ENCODE data around the gene ADRA2B.
"Not testable (repeated sequence)": the region's sequence is repeated elsewhere in the genome, so short reads cannot be mapped to it uniquely, and the experiment has no call there.

ADRA2B gene

DNA sequence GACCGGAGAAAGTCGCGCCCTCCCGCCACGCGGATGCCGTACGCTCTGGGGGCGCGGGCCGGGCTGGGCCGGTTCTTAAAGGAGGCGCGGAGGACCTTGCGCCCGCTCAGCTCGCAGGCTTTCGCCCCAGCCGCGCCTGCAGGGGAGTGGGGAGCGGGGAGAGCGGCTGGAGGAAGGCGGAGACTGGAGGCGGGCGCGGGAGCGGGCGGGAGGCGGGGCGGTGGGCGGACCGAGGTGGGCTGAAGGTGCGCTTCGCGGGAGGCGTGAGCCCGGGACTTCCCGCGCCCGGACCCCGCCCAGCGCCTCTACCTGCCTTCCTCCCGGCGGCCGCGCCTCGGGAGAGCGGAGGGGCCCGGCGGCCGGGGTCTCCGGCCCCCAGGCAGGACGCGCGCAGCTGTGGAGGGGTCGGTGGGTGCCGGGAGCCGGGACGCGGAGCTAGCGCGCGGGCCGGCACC is at the start of gene ADRA2B:
Gene ADRA2B (minus strand): TSS at position 148 of the 455 bp plus-strand sequence. CDS start 422 bp downstream, outside the sequence.
- peak within 1 kb of the TSS; percentile 25; the same call in 1 of the 2 replicates for H3K27ac ChIP-seq
- TF ChIP-seq, protein P1, sequence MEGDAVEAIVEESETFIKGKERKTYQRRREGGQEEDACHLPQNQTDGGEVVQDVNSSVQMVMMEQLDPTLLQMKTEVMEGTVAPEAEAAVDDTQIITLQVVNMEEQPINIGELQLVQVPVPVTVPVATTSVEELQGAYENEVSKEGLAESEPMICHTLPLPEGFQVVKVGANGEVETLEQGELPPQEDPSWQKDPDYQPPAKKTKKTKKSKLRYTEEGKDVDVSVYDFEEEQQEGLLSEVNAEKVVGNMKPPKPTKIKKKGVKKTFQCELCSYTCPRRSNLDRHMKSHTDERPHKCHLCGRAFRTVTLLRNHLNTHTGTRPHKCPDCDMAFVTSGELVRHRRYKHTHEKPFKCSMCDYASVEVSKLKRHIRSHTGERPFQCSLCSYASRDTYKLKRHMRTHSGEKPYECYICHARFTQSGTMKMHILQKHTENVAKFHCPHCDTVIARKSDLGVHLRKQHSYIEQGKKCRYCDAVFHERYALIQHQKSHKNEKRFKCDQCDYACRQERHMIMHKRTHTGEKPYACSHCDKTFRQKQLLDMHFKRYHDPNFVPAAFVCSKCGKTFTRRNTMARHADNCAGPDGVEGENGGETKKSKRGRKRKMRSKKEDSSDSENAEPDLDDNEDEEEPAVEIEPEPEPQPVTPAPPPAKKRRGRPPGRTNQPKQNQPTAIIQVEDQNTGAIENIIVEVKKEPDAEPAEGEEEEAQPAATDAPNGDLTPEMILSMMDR (conservative IDR thresholded peaks at IDR 0.05; ENCODE audit: low read depth) = no peak
- POLR2A ChIA-PET (ENCODE audit: low non-redundant PET) = no interaction called here
- DNase-seq (ENCODE audit: low spot score) = peak; percentile 74
- CTCF ChIA-PET = interaction anchor here (0.6 to 3.6 kb wide), 16 partner anchors 9 to 124 kb away, joined by 3 to 27 read pairs (median 4); partner anchors contain the start of gene ASTL

DNA sequence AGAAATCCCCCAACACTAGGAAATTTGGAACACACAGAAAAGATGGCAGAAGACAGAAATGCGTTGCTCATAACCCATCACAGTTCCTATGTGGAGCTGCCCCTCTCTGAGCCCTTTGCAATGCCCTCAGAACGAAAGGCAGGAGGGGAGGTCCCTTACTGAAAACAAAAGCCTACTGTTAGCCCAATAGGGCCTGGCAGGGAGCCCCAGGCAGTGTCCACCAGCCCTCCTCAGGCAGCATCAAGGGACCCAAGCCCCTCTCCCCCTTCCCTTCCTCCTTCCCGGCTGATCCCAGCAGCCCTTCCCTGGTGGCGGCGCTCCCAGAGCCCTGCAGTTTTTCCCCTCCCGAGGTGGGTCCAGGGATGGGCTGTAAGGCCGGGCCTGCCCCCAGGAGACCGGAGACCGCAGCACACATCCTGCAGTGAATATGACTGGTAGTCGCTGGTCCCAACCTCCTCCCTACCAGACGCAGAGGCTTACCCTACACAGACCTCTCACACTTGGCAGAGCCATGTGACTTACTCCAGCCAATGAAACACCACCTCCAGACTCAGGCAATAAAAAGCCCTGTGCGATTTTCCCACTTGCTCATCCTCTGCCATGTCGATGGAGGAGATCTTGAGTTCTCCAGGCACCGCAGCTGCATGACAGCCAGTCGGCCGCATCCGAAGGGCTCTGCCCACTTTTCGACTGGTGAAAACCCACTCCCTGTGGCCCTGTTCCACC is 48.3 kb upstream of the ADRA2B start:
- DNase-seq (ENCODE audit: low spot score) = no peak
- ChIA-PET POLR2A (ENCODE audit: low non-redundant PET) (no interaction called here), CTCF (interaction anchor here (0.5 to 0.7 kb wide), 2 partner anchors 10 to 74 kb away, joined by 3 to 4 read pairs; no protein-coding TSS in a partner anchor)
- TF ChIP-seq, protein P1 (conservative IDR thresholded peaks at IDR 0.05; ENCODE audit: low read depth) = no peak
- no peak overlapping the region for H3K27ac ChIP-seq

DNA sequence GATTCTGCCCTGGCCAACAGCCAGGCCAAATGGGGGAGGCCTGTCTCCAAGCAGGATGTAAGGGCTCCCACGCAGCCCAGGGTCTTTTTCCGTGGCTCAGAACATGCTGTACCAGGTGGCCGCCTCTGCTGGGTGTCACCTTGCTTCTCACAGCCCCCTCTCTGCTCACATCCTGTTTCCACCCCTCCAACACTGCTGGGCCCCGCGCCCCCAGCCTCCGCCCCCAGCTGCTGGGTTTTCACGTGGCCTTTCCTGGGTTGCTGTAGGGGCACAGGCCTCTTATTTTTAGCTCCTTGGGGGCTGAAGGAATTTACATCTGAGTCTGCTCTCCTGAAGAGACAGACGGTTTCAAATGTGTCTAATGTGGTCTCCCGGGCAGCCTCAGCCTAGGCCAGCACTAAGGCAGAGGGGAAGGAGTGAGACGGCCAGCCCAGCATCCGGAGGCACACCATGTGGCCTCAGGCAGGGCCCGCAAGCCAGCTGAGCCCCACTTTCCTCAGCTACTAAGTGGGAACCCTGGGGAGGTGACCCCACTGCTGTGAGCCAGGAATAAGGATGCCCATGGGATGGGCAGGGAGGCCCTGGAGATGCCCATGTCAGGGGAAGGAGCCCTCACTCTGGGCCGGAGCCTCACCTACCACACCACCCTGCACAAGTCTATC is 47.5 kb upstream of the ADRA2B start:
- H3K27ac ChIP-seq = no peak overlapping the region
- ChIA-PET POLR2A (ENCODE audit: low non-redundant PET) (no interaction called here), CTCF (interaction anchor here (0.5 kb wide), 1 partner anchor 73 kb away, joined by 4 read pairs; no protein-coding TSS in a partner anchor)
- TF ChIP-seq, protein P1 (conservative IDR thresholded peaks at IDR 0.05; ENCODE audit: low read depth) = no peak
- no peak for DNase-seq (ENCODE audit: low spot score)

DNA sequence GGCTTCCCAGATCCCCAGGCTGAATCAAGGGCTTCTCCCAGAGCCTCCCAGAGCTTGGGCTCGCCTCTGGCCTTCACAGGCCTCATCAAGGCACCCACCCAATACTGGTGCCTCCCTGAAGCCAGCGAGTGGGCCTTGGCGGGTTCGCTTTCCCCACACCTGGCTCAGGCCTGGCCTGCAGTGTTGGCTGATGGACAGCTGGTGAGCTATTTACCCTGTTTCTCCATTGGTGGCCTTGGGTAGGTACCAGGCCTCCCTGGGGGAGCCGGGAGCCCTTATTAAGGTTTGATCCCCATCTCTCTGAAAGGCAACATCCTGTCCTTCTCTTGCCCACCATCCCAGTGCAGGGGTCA is 47.0 kb upstream of the ADRA2B start:
- TF ChIP-seq, protein P1 (conservative IDR thresholded peaks at IDR 0.05; ENCODE audit: low read depth) = no peak
- DNase-seq (ENCODE audit: low spot score) = no peak
- H3K27ac ChIP-seq = no peak overlapping the region
- POLR2A ChIA-PET (ENCODE audit: low non-redundant PET) = no interaction called here
- CTCF ChIA-PET = no interaction called here

DNA sequence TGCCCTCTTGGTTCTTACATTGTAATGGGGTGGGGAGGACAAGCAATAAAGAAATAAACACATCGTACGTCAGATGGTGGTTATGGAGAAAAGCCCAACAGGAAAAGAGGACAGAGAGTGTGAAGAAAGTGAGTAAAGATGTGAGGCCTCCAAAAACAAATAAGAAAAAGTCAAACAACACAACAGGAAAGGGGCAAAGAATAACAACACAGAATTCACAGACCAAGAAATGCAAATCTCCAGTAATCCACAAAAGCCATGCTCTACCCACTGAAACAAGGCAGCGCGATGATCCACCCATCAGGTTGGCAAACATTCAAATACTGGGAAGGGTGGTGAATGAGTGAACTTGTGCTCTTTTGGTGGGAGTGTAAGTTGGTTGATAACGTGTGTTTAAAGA is 45.5 kb upstream of the ADRA2B start:
- TF ChIP-seq, protein P1 (conservative IDR thresholded peaks at IDR 0.05; ENCODE audit: low read depth) = no peak
- no peak for DNase-seq (ENCODE audit: low spot score)
- ChIA-PET CTCF (no interaction called here), POLR2A (ENCODE audit: low non-redundant PET) (no interaction called here)
- H3K27ac ChIP-seq = no peak overlapping the region

DNA sequence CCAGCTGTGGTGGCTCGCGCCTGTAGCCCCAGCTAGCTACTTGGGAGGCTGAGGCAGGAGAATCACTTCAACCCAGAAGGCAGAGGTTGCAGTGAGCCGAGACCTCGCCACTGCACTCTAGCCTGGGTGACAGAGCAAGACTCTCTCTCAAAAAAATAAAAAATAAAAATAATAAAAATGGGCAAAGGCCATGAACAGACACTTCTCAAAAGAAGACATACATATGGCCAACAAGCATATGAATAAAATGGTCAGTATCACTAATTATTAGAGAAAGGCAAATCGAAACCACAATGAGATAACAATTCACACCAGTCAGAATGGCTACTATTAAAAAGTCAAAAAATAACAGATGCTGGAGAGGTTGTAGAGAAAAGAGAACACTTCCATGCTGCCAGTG is 44.0 kb upstream of the ADRA2B start:
- POLR2A ChIA-PET (ENCODE audit: low non-redundant PET); DNase-seq (ENCODE audit: low spot score); H3K27ac ChIP-seq: not testable (repeated sequence)
- CTCF ChIA-PET = interaction anchor here (0.7 to 1.4 kb wide), 2 partner anchors 14 to 94 kb away, joined by 3 to 4 read pairs; no protein-coding TSS in a partner anchor
